GM18519 (cell line): Measurements from ENCODE around the gene RTN4R.

ENCODE experiments used
- ATAC-seq: cut with Tn5 transposase; IDR thresholded peaks from one replicate; pipeline ENCODE4 v1.9.1; 2021; ENCODE audit warnings: mild to moderate bottlenecking, moderate library complexity; ENCODE audit not compliant: unreplicated experiment, low FRiP score

The RTN4R gene

GRCh38 chr22:20219667-20220628 is 48.2 kb downstream of the RTN4R start:
- ATAC-seq = no peak

- ATAC-seq = no peak
These were observed 49.1 kb downstream of the RTN4R start for GRCh38 chr22:20218987-20219386.

GRCh38 chr22:20218326-20218872 is 49.7 kb downstream of the RTN4R start:
- no peak for ATAC-seq

- ATAC-seq = no peak
These were observed 50.6 kb downstream of the RTN4R start for GRCh38 chr22:20217563-20217962.

- no peak for ATAC-seq
These were observed 51.1 kb downstream of the RTN4R start for GRCh38 chr22:20216863-20217499.

- ATAC-seq = no peak
These were observed 52.4 kb downstream of the RTN4R start for GRCh38 chr22:20215742-20216141.

GRCh38 chr22:20214853-20215252 is 53.3 kb downstream of the RTN4R start:
- no peak for ATAC-seq

- ATAC-seq = no peak
These were observed 54.0 kb downstream of the RTN4R start for GRCh38 chr22:20213833-20214708.

GRCh38 chr22:20212754-20213699 is 55.1 kb downstream of the RTN4R start:
- no peak for ATAC-seq

- ATAC-seq = no peak
These were observed 55.9 kb downstream of the RTN4R start for GRCh38 chr22:20211997-20212753.

GRCh38 chr22:20211409-20211996 is 56.6 kb downstream of the RTN4R start:
- ATAC-seq = no peak

- no peak for ATAC-seq
These were observed 57.6 kb downstream of the RTN4R start for GRCh38 chr22:20210473-20211059.

- no peak for ATAC-seq
These were observed 58.3 kb downstream of the RTN4R start for GRCh38 chr22:20209761-20210250.

GRCh38 chr22:20208713-20209310 is 59.3 kb downstream of the RTN4R start:
- no peak for ATAC-seq

GRCh38 chr22:20207277-20208025 is 60.7 kb downstream of the RTN4R start:
- no peak for ATAC-seq

GRCh38 chr22:20206709-20207215 is 61.4 kb downstream of the RTN4R start:
- ATAC-seq = no peak
